GM23338 (cell line): Measurements from ENCODE around the gene UNKL.

Experiments used
- CREB1 ChIP-seq: fragments of 250-450 bp; sonication (Bioruptor Pico); IDR thresholded peaks from 2 replicates; pipeline ENCODE4 v1.5.0; 2020; ENCODE audit warnings: low read depth, mild to moderate bottlenecking, moderate library complexity
- CTCF ChIP-seq, 2 experiments: fragments of 200-600 bp in 1 of 2; sonication (generic) in 1 of 2; conservative IDR thresholded peaks; 2 replicates each; pipeline versions ENCODE4 v1.5.1 to v1.6.1; 2016 to 2017; ENCODE audit warnings: antibody characterized with exemption in 2 of 2, low read depth in 2 of 2, mild to moderate bottlenecking in 2 of 2, moderate library complexity in 1 of 2
- ETS1 ChIP-seq: IDR thresholded peaks from 2 replicates; pipeline ENCODE4 v1.6.1; 2016; ENCODE audit warnings: antibody characterized with exemption
- EZH2 ChIP-seq: fragments of 200-600 bp; sonication (generic); IDR thresholded peaks from one replicate; pipeline ENCODE4 v1.8.0; 2017; ENCODE audit warnings: antibody characterized with exemption, mild to moderate bottlenecking, low read depth; ENCODE audit not compliant: unreplicated experiment
- EZH2phosphoT487 ChIP-seq: fragments of 200-600 bp; sonication (generic); IDR thresholded peaks from one replicate; pipeline ENCODE4 v1.8.1; 2018; ENCODE audit warnings: antibody characterized with exemption; ENCODE audit not compliant: unreplicated experiment
- JUNB ChIP-seq: IDR thresholded peaks from one replicate; pipeline ENCODE4 v1.6.1; 2016; ENCODE audit warnings: antibody characterized with exemption; ENCODE audit not compliant: unreplicated experiment
- NANOG ChIP-seq: IDR thresholded peaks from 2 replicates; pipeline ENCODE4 v1.6.1; 2016; ENCODE audit warnings: antibody characterized with exemption, borderline replicate concordance
- POLR2AphosphoS5 ChIP-seq: IDR thresholded peaks from 2 replicates; pipeline ENCODE4 v1.6.1; 2016; ENCODE audit warnings: antibody characterized with exemption, low read depth
- REST ChIP-seq: IDR thresholded peaks from one replicate; pipeline ENCODE4 v1.6.1; 2018; ENCODE audit warnings: antibody characterized with exemption; ENCODE audit not compliant: unreplicated experiment
- ZNF114 ChIP-seq: fragments of 250-450 bp; sonication (Bioruptor Pico); IDR thresholded peaks from 2 replicates; pipeline ENCODE4 v1.5.0; 2020; ENCODE audit warnings: mild to moderate bottlenecking, moderate library complexity
- ZNF331 ChIP-seq: fragments of 250-450 bp; sonication (Bioruptor Pico); IDR thresholded peaks from 2 replicates; pipeline ENCODE4 v1.5.0; 2020; ENCODE audit warnings: low read depth, mild to moderate bottlenecking, moderate library complexity

GRCh38 chr16:1314399-1315068 lies 100.0 kb downstream of the UNKL start:
- TF ChIP-seq CTCF (conservative IDR thresholded peaks at IDR 0.05; ENCODE audit: low read depth in 2 of 2): no peak
- TF ChIP-seq POLR2AphosphoS5: no peak
- no peak for TF ChIP-seq EZH2
- no peak for TF ChIP-seq EZH2phosphoT487
- no peak for TF ChIP-seq REST
- no peak for TF ChIP-seq JUNB
- TF ChIP-seq CREB1 (CRISPR knock-in tag): no peak
- no peak for TF ChIP-seq NANOG
- no peak for TF ChIP-seq ZNF331
- no peak for TF ChIP-seq ZNF114 (CRISPR knock-in tag)
- TF ChIP-seq ETS1: no peak
